Gastrocnemius medialis (tissue), 4 donors: ENCODE measurements around the gene SEC23IP. TPM values are rescaled to one million over a fixed set of nuclear protein-coding genes. Genes with fewer than 3 reads are reported as not detected.
"Not testable (repeated sequence)": the region's sequence is repeated elsewhere in the genome, so short reads cannot be mapped to it uniquely, and the experiment has no call there.

ENCODE experiments used
- ATAC-seq, 2 donors: fragments of 150-250 bp; one replicate each; pipeline ENCODE4 v1.9.1; 2016
- DNase-seq, 2 donors: peaks; one replicate each; pipeline ENCODE4 v3.0.0-alpha.2; 2019
- H3K27ac ChIP-seq, 4 donors: fragments of 200-600 bp; sonication (generic); 1 replicate in 1 of 4; 2 replicates in 3 of 4; pipeline ENCODE4 v1.5.1; 2016 to 2018; ENCODE audit warnings: mild to moderate bottlenecking in 2 of 4, moderate library complexity in 1 of 4
- H3K27me3 ChIP-seq, 3 donors: fragments of 200-600 bp; sonication (generic) in 2 of 3; 1 replicate in 1 of 3; 2 replicates in 2 of 3; pipeline versions ENCODE4 v1.5.1 to v1.6.0; 2016 to 2019; ENCODE audit warnings: mild to moderate bottlenecking in 1 of 3, moderate library complexity in 1 of 3
- H3K36me3 ChIP-seq, 2 donors: fragments of 200-600 bp; sonication (generic) in 1 of 2; one replicate each; pipeline ENCODE4 v1.5.1; 2017 to 2018
- H3K4me1 ChIP-seq, 2 donors: fragments of 200-600 bp; sonication (generic) in 1 of 2; one replicate each; pipeline ENCODE4 v1.5.1; 2016 to 2017; ENCODE audit warnings: mild to moderate bottlenecking in 2 of 2
- H3K4me3 ChIP-seq, 4 donors: fragments of 200-600 bp; sonication (generic) in 3 of 4; 1 replicate in 1 of 4; 2 replicates in 3 of 4; pipeline ENCODE4 v1.5.1; 2016 to 2019; ENCODE audit warnings: mild to moderate bottlenecking in 2 of 4
- H3K9me3 ChIP-seq, 3 donors: fragments of 200-600 bp; sonication (generic) in 2 of 3; 1 replicate in 1 of 3; 2 replicates in 2 of 3; pipeline ENCODE4 v1.5.1; 2016 to 2019
- POLR2A ChIP-seq, 2 donors: fragments of 450-650 bp; IDR thresholded peaks; one replicate each; pipeline ENCODE4 v1.6.1; 2017; ENCODE audit warnings: antibody characterized with exemption in 2 of 2, mild to moderate bottlenecking in 2 of 2, moderate library complexity in 2 of 2
- in situ Hi-C, 4 donors: fragments of 200-750 bp; cut with MboI; loops; one replicate each; pipeline versions ENCODE4 v1.15.0 to v1.8.0; 2017; ENCODE audit warnings: low sequenced_read_pairs in 4 of 4
- intact Hi-C: fragments of 100-400 bp; cut with DNase I; formaldehyde crosslinking; loops from one replicate; pipeline ENCODE4 v1.15.1; 2023; ENCODE audit warnings: low total_unique reads
- total RNA-seq, 4 donors: library from RNA; depleted of rRNA; stranded (reverse); fragments of >200 nt; gene quantifications; one replicate each; pipeline versions ENCODE4 v1.1.0 to v1.2.3, GENCODE V29; 2016
- TF ChIP-seq, protein P1 (sequence below), 5 experiments: fragments of 450-650 bp in 3 of 5; fragments of 200-600 bp in 2 of 5; sonication (generic) in 2 of 5; IDR thresholded peaks in 4 of 5; conservative IDR thresholded peaks in 1 of 5; 1 replicate in 4 of 5; 2 replicates in 1 of 5; pipeline ENCODE4 v1.5.1; 2016 to 2019; ENCODE audit warnings: antibody characterized with exemption in 5 of 5, mild to moderate bottlenecking in 3 of 5, moderate library complexity in 3 of 5

Gene SEC23IP
- total RNA-seq, 4 donors from 2014 or later, result 12.6 to 28.6 (median 21.6) TPM

DNA sequence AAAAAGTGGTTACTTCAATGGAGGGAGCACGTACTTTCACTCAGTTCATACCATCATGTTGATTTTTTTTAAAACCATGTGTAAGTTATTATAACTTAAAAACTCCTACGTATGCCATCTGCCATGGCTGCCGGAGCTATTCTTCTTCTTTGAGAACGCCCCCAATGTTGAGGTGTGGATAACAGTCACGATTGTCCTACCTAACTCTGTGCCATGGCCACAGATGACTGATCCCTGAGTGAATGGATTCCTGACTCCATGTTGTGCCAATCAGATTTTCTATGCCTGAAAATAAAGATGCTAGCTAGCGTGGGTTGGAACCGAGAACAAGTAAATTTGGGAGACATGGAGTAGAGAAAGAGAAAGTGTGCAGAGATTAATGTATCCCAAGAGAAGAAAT lies 25.2 kb upstream of the SEC23IP start:
- H3K4me1 ChIP-seq, result peaks cover 12 to 20% of the 10 kb centered on the region in 2 donors
- intact Hi-C loops (loop anchor here (2.0 kb wide), 1 partner anchor 15 kb away; no protein-coding TSS in a partner anchor), in situ Hi-C loops (loop anchor here in 3 of 4 donors (10.0 to 25.0 kb wide), 4 partner anchors 180 to 705 kb away; partner anchors contain the start of gene SFXN4 (in 1 of the 3))
- H3K36me3 ChIP-seq, result no peaks in the 10 kb centered on the region
- DNase-seq (no peak), ATAC-seq (no peak)
- H3K27me3 ChIP-seq, result no peaks in the 10 kb centered on the region
- H3K9me3 ChIP-seq, result no peaks in the 10 kb centered on the region
- TF ChIP-seq POLR2A (IDR thresholded peaks at IDR 0.05), result no peak
- TF ChIP-seq, protein P1, sequence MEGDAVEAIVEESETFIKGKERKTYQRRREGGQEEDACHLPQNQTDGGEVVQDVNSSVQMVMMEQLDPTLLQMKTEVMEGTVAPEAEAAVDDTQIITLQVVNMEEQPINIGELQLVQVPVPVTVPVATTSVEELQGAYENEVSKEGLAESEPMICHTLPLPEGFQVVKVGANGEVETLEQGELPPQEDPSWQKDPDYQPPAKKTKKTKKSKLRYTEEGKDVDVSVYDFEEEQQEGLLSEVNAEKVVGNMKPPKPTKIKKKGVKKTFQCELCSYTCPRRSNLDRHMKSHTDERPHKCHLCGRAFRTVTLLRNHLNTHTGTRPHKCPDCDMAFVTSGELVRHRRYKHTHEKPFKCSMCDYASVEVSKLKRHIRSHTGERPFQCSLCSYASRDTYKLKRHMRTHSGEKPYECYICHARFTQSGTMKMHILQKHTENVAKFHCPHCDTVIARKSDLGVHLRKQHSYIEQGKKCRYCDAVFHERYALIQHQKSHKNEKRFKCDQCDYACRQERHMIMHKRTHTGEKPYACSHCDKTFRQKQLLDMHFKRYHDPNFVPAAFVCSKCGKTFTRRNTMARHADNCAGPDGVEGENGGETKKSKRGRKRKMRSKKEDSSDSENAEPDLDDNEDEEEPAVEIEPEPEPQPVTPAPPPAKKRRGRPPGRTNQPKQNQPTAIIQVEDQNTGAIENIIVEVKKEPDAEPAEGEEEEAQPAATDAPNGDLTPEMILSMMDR (IDR thresholded peaks at IDR 0.05 in 4 of 5, conservative IDR thresholded peaks at IDR 0.05 in 1 of 5), result no peak
- no peak overlapping the region for H3K4me3 ChIP-seq
- H3K27ac ChIP-seq, result no peak overlapping the region

DNA sequence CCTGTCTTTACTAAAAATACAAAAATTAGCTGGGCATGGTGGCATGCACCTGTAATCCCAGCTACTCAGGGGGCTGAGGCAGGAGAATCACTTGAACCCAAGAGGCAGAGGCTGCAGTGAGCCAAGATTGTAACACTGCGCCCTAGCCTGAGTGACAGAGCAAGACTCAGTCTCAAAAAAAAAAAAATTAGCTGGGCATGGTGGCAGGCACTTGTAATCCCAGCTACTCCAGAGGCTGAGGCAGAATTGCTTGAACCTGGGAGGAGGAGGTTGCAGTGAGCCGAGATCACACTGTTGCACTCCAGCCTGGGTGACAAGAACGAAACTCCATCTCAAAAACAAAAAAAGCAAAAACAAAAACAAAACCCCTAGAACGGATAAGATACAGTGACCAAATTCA lies 23.1 kb upstream of the SEC23IP start:
- ATAC-seq, H3K27ac ChIP-seq, intact Hi-C loops, DNase-seq, H3K36me3 ChIP-seq, H3K27me3 ChIP-seq, H3K4me3 ChIP-seq, H3K9me3 ChIP-seq: not testable (repeated sequence)
- H3K4me1 ChIP-seq, result peaks cover 17 to 28% of the 10 kb centered on the region in 2 donors
- in situ Hi-C loops, result loop anchor here in 3 of 4 donors (10.0 to 25.0 kb wide), 4 partner anchors 182 to 707 kb away; partner anchors contain the start of gene SFXN4 (in 1 of the 3)

DNA sequence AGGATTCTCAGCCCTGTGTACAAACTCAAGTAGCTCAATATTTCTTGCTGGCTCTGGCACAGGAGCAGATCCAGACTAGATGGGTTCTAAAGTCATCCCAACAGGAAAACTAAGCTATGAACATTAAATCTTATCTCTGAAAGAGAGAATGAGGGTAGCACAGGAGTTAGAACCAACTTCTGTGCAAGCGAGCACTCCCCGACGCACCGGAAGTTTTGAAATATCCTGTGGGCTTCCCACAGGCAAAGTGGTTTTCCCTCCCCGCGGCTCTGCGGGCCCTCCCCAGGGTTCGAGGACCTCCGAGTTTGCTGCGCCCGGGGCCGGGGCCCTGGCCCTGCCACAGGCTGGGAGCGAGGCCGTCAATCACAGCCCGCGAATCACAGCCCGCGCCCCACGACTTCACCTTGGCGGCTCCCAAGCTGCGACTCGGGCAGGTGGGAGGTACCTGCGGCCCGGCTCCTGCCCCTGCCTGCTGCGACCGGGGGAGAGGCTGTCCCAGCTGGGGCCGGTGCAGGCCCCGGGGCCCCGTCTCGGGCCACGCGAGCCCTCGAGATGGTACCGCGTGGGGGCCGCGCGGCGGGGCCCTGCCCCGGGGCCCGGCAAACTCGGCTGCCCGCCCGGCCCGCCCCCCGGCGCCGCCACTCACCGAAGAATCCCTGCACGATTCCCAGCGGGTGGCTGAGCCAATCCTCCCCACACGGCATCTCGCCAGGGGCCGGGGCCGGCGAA lies 20.5 kb upstream of the SEC23IP start:
- no peaks in the 10 kb centered on the region for H3K36me3 ChIP-seq
- TF ChIP-seq, protein P1 (IDR thresholded peaks at IDR 0.05 in 4 of 5, conservative IDR thresholded peaks at IDR 0.05 in 1 of 5), result no peak
- TF ChIP-seq POLR2A (IDR thresholded peaks at IDR 0.05), result peak in 1 of 2 donors; percentile 7
- intact Hi-C loops, result loop anchor here (1.0 to 5.0 kb wide), 3 partner anchors 20 to 1115 kb away; partner anchors contain the start of gene SEC23IP
- H3K27me3 ChIP-seq, result no peaks in the 10 kb centered on the region
- ATAC-seq (peak; percentile 20 to 21), DNase-seq (peak in 1 of 2 donors; percentile 26)
- H3K9me3 ChIP-seq, result no peaks in the 10 kb centered on the region
- H3K4me1 ChIP-seq, result peaks cover 17 to 28% of the 10 kb centered on the region in 2 donors
- peak overlapping the region; percentile 89 to 97 (median 92) for H3K27ac ChIP-seq
- H3K4me3 ChIP-seq, result peak overlapping the region; percentile 85 to 96 (median 90)
- in situ Hi-C loops, result loop anchor here in 3 of 4 donors (25.0 kb wide), 3 partner anchors 185 to 710 kb away; partner anchors contain the start of gene SFXN4 (in 1 of the 3)

DNA sequence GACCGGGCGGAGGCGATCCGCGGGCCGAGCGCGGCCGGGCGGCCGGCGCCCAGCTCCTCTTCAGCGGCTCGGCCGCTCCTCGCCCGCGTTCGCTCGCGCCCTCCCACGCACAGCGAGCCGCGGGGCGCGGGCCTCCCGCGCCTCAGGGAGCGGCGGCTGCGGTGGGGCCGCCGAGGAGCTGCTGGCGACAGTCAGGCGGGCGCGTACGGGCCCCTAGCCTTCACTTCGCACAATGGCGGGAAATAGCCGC lies 20.0 kb upstream of the SEC23IP start, which contains the start of gene MCMBP:
TSS of gene MCMBP (minus strand) at position 234 of the 250 bp plus-strand sequence. CDS start 259 bp downstream, outside the sequence.
- in situ Hi-C loops, result loop anchor here in 3 of 4 donors (25.0 kb wide), 3 partner anchors 185 to 710 kb away; partner anchors contain the start of gene SFXN4 (in 1 of the 3)

More for the DNA sequence above, 20.0 kb upstream of the SEC23IP start, which contains the start of gene MCMBP:
- H3K36me3 ChIP-seq, result no peaks in the 10 kb centered on the region
- no peaks in the 10 kb centered on the region for H3K27me3 ChIP-seq
- peak within 1 kb of the TSS; percentile 85 to 96 (median 90) for H3K4me3 ChIP-seq
- intact Hi-C loops, result loop anchor here (1.0 to 5.0 kb wide), 3 partner anchors 20 to 1115 kb away; partner anchors contain the start of gene SEC23IP
- DNase-seq (no peak), ATAC-seq (peak; percentile 27 to 40)
- H3K9me3 ChIP-seq, result no peaks in the 10 kb centered on the region
- TF ChIP-seq, protein P1 (IDR thresholded peaks at IDR 0.05 in 4 of 5, conservative IDR thresholded peaks at IDR 0.05 in 1 of 5), result peak in 1 of 5 experiments; percentile 12
- TF ChIP-seq POLR2A (IDR thresholded peaks at IDR 0.05), result peak; percentile 81 to 85
- peaks cover 17 to 28% of the 10 kb centered on the region in 2 donors for H3K4me1 ChIP-seq
- peak within 1 kb of the TSS; percentile 89 to 97 (median 92) for H3K27ac ChIP-seq
